NCI-H146 treated with DMSO at 0.1 percent for 48 hours (cell line): Measurements from ENCODE around the gene PLA2G4B.

ENCODE experiments used
- DNase-seq: peaks from one replicate; lab custom pipeline; 2025; ENCODE audit not compliant: unreplicated experiment; lab: John Stamatoyannopoulos, UW

Gene PLA2G4B

GRCh38 chr15:41838400-41838897 is at the start of gene PLA2G4B:
Gene PLA2G4B, plus strand, starts transcription at chr15:41838847. Its CDS starts 67 bp downstream, at chr15:41838914.
- DNase-seq: no peak

DNA sequence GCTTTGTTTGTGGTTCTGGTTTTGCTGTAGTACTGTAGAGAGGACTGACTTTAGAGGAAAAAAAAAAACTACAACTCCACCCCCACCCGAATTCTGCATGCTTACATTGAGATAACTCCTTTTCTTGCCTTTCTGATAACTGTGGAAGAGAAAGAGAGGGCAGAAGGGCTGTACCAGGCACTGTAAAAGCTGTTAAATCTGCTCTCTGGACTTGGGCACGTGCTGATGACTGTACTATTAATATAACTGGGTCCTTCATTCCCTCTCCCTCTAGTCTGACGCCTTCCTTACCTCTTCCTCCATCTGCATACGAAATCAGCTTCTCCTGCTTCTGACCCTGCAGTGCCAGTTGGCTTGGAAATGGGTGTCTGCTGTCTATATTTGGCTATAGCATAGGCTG is 49.4 kb upstream of the PLA2G4B start:
- no peak for DNase-seq

DNA sequence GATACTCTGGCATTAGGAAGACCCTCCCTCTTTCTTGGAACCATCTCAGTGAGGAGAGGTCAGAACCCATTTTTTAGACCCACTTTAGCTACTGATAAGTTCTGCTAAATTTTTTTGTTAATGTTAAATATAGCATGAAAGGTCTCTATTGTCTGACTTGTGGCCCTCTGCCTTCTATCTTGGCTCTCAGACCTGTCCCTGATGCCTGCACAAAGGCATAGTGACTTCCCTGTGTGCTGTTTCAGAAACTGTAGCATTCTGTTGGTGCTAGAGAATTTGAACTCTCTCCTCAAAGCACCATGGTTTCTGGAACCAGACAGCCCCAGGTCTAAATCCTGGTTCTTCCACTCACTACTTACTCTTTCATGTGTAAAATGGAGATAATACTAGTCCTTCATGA is 49.0 kb upstream of the PLA2G4B start:
- DNase-seq: no peak

GRCh38 chr15:41790169-41790568 is 48.5 kb upstream of the PLA2G4B start:
- no peak for DNase-seq

DNA sequence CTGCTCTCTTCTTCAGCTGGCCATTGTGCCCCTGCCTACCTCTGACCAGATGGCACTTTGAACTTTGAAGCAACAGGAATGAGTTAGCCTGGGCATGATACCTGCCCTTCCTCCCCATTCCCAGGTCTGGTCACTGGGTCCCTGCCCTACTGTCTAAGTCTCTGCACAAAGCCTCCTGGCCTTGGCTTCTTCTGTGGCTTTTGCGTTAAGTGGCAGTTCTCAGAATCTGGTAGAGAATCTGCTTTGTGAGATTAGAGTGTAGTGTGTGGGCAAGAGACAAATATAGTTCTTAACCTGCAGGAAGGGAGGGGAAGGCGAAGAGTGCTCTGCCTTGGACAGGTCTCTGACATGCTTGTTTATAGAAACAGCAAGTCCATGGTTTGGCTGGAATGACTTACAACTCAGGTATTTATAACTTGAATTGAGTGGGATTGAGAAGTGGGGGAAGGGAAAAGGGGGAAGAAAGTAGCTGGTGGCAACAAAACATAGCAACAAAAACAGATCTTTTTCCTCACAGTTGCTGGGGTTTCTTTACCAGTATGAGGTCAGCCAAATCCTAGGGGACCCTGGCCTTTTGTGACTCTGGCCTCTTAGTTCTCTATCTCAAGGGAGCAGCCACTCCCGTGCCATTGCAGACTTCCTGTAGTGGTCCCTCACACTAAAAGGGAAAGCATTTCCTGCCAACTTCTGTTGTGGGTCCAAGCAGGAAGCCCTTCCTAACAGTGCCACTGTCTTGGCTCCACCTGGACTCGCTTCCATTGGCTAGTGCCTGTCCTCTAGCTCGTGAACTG is 47.7 kb upstream of the PLA2G4B start:
- DNase-seq: no peak

DNA sequence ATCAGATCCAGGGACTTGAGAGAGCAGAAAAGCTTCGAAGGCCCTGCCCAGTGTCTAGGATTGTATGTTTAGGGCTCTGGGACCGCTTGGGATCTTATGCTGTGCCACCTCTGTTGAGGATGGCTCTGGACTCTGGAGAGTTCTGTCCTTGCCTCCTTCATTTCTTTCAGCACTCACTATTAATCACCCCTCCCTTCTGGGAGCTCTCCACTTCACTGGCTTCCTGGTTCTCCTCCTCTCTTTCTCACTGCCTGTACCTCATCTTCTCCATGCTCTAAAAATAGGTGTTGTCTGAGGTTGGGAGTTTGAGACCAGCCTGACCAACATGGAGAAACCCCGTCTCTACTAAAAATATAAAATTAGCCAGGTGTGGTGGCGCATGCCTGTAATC is 47.1 kb upstream of the PLA2G4B start:
- no peak for DNase-seq

DNA sequence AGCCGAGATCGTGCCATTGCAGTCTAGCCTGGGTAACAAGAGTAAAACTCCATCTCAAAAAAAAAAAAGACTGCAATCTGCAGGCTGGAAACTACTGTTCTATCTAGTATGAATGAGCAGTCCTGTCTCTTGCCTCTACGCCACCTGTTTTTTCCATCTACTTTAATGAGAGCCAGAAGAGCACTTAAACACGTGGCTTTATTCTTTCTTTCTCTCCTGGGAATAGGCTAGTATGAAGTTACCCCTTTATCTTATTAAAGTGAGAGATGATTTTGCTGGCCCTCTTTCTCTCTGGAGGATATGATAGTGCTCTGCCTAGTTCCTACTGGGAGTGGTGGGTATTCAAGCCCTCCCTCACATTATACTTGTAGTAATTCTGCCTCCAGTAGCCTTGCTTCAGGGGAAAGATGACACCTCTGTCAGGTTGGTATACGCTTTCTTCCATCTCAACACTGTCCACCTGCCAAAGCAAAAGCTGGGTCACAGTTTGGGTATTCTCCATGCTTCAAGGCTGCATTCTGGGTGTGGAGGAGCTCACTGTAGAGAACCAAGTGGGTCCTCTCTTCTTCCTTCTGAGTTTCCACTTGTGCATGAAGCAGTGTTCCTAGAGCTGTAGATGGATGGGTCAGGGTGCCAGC is 46.5 kb upstream of the PLA2G4B start:
- DNase-seq: no peak

GRCh38 chr15:41794081-41794480 is 44.6 kb upstream of the PLA2G4B start:
- DNase-seq: no peak

GRCh38 chr15:41795996-41796856 is 42.4 kb upstream of the PLA2G4B start:
- DNase-seq: no peak

GRCh38 chr15:41797201-41797944 is 41.3 kb upstream of the PLA2G4B start:
- DNase-seq: no peak

DNA sequence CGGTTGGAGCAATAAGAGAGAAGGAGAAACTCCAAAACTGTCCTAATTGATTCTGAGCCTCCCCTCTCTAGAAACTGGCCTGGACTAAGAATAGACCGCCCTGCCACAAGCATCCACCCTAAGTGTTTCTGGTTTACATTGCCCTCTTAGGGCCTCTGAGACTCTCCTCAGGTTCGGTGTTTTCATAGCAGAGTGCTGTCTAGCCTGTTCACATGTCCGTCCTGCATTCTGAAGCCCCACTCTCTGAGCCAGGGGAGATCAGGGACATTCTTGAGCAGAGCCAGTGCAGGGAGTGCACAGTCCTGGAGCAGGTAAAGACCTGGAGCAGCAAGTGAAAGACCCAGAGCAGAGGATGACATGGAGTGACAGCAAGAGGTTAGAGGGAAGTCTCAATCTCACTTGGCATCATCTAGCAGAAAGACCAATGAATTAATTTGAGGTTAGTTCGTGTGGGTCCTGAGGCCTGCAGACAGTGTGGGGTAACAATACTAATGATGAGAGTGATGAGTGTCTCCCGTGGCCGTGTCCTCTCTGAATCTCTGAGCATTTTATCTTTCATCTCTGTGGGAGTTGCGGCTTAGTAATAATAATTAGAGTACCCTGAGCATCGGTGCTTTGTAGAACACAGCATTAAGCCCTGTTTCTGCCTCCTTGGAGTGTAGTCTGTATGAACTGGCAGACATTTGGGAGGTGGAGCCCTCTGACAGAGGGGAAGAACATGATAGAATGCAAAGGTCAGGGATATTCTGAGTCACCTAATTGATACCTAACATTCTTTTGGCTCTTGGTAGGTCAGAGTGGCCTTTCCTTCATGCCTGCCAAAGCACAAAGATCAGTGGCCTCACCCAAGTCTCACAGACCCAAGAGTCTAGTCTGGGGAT is 39.8 kb upstream of the PLA2G4B start:
- DNase-seq: no peak

DNA sequence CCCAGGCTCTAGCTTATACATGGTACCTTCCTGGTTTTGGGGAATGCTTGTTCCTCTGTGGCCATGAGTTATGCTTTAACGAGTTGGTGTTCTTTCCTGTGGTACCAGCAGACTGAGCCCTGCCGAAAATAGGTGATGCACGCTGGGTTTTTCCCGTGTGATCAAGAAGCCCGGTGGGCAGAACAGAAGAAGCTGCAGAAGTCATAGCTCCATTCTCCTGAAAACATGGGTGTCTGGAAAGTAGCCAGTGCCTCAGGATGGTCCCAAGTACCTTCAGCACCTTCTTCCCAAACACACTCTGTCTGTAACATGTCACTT is 39.2 kb upstream of the PLA2G4B start:
- DNase-seq: no peak

- no peak for DNase-seq
Observed at GRCh38 chr15:41801185-41801584, 37.5 kb upstream of the PLA2G4B start.

DNA sequence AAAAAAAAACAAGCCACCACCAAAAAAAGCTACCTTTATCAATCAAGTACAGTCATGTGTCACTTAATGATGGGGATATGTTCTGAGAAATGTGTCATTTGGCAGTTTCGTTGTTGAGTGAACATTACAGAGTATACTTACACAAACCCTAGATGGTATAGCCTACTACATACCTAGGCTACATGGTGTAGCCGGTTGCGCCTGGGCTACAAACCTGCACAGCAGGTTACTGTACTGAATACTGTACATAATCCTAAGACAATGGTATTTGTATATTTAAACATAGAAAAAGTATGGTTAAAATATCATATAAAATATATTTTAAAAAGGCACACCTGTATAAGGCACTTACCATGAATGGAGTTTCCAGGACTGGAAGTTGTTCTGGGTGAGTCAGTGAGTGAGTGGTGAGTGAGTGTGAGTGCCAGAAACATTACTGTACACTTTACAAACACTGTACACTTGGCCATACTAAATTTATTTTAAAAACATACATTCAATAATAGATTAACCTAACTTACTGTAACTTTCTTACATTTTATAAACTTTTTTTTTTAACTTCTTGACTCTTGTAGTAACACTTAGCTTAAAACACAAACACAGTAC is 36.7 kb upstream of the PLA2G4B start:
- DNase-seq: no peak

GRCh38 chr15:41804361-41804760 is 34.3 kb upstream of the PLA2G4B start:
- DNase-seq: no peak

- DNase-seq: no peak
Observed at GRCh38 chr15:41804916-41805666, 33.6 kb upstream of the PLA2G4B start.

DNA sequence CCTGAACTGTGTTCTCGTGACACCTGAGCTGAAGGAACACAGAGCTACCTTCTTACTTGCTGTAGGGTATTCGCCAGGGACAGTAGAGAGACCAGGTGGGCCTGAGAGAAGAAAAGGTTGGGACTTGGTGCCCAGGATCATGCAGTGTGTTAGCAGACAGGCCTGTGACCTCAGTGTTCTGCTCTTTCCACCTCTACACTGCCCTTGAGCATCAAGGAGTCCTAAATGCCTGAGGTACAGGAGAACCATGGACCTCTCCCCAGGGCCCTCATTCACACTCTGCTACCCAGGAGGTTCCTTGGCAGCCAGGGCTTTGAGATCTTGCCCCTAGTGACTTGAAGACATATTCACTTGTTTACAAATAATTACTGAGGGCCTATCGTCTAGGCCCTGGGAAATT is 32.9 kb upstream of the PLA2G4B start:
- no peak for DNase-seq

DNA sequence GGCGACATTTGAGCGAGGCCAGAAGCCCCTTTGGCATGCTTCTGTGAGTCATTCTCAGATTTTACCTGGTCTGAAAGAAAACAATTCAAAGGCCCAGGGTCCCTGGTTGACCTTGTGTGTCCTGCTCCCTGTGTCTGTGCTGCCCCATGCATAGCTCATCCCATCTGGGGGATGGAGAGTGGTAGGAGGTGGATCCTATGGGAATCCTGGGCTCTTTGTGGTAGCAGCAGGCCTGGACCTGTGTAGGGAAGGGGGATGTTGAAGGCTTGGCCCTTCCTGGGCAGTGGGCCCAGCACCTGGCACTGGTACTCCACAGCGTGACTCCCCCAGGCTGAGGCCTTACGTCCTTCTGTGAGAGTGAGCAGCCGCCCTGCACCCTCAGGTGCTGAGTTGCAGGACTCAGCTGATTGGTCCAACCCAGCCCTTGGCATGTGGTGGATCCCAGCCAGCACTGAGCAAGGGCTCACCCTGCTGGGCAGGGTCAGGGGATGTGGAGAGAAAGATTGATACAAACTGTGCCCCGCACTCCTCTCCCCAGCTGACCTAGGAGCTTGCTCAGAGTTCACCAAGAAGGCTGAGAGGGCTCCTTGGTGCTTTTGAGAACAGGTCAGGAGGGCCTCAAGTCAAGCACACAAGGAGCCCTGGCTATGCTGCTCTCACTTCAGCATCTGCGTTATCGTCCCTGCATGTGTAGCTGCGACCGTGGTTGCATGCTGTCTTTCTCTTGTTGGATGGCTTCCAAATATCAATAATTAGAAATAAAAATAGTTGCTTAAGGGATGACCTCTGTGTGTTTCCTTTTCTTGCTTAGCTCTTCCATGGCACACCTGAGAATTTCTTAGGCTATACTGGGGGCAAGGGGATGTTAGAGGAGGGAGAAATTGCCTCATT is 32.1 kb upstream of the PLA2G4B start:
- no peak for DNase-seq
